Ovary (tissue), 9 donors: ENCODE data around the gene PSENEN. TPM values are rescaled to one million over a fixed set of nuclear protein-coding genes. Genes with fewer than 3 reads are reported as not detected.
"Not testable (repeated sequence)": the region's sequence is repeated elsewhere in the genome, so short reads cannot be mapped to it uniquely, and the experiment has no call there.

Source experiments
- DNase-seq, 5 donors: peaks; one replicate each; pipeline ENCODE4 v3.0.0-alpha.2; 2019 to 2020
- H3K27ac ChIP-seq, 2 donors: fragments of 200-600 bp; one replicate each; pipeline versions ENCODE4 v1.5.1 to v1.8.0; 2019 to 2022
- H3K27me3 ChIP-seq: fragments of 200-600 bp; one replicate; pipeline ENCODE4 v1.8.0; 2022
- H3K36me3 ChIP-seq: fragments of 200-600 bp; sonication (generic); one replicate; pipeline ENCODE4 v1.5.1; 2019
- H3K4me1 ChIP-seq: one replicate; pipeline ENCODE4 v1.8.1; 2013; ENCODE audit warnings: mild to moderate bottlenecking, moderate library complexity; ENCODE audit not compliant: insufficient read depth
- H3K4me3 ChIP-seq: fragments of 200-600 bp; sonication (generic); one replicate; pipeline ENCODE4 v1.5.1; 2017
- H3K9me3 ChIP-seq, 2 donors: fragments of 200-600 bp in 1 of 2; sonication (generic) in 1 of 2; one replicate each; pipeline versions ENCODE4 v1.5.1 to v1.8.1; 2013 to 2019; ENCODE audit warnings: mild to moderate bottlenecking in 1 of 2, moderate library complexity in 1 of 2
- CTCF ChIP-seq, 3 donors: fragments of 450-650 bp in 2 of 3; fragments of 200-600 bp in 1 of 3; IDR thresholded peaks; one replicate each; pipeline versions ENCODE4 v1.5.1 to v1.8.0; 2016 to 2022; ENCODE audit warnings: antibody characterized with exemption in 3 of 3, mild to moderate bottlenecking in 1 of 3
- EP300 ChIP-seq: sonication (generic); formaldehyde crosslinking; IDR thresholded peaks from one replicate; pipeline ENCODE4 v1.6.1; 2017; ENCODE audit warnings: antibody characterized with exemption
- POLR2A ChIP-seq: fragments of 450-650 bp; IDR thresholded peaks from one replicate; pipeline ENCODE4 v1.6.1; 2017; ENCODE audit warnings: antibody characterized with exemption, mild to moderate bottlenecking, moderate library complexity
- WGBS, 3 donors: extraction: QIAGEN DNeasy Blood & Tissue Kit in 1 of 3; methylation state at CpG; one replicate each; pipeline versions ENCODE4 v1.1.5 to v1.1.7; 2013 to 2017; 5-methylcytosine and 5-hydroxymethylcytosine counted together
- intact Hi-C, 4 donors: fragments of 100-400 bp; cut with DNase I; formaldehyde crosslinking; loops; one replicate each; pipeline versions ENCODE4 v1.11.0 to v1.15.1; 2022 to 2023
- polyA plus RNA-seq, 2 donors: library from polyadenylated mRNA; stranded (reverse); fragments of 200-250 nt in 1 of 2; fragments of 350-450 nt in 1 of 2; fragmentation: Illumina TruSeq in 1 of 2; extraction: RNeasy Lipid Tissue Mini Kit (QIAGEN cat#74804) in 1 of 2; gene quantifications; one replicate each; pipeline ENCODE4 v1.2.3, GENCODE V29; 2013 to 2014
- total RNA-seq, 7 donors: library from RNA; depleted of rRNA in 2 of 7; stranded (reverse); fragments of >200 nt in 2 of 7; fragmentation: NEBNext Ultra II Directional in 3 of 7; extraction: Animal tissue kit (Norgen Biotek cat#: 25700) in 3 of 7; gene quantifications; one replicate each; pipeline versions ENCODE4 v1.1.0 to v1.2.4, GENCODE V29; 2016 to 2023
- donor health status: DM: no; HTN: no; CAD: no; lungs with moderate emphysema.
- donor health status: DM: no; HTN: no; CAD: no.
- donor health status: Bipolar disorder and iron deficiency.
- donor health status: DM: yes; HTN: yes; CAD: no.
- donor health status: DM: no; HTN: no; CAD: no.
- donor health status: DM: yes; HTN: yes; CAD: no.

The PSENEN gene
- total and polyA plus RNA-seq, 9 donors: 23.4 to 90.4 (median 44.6) TPM

- WGBS, 3 donors: 62 to 73% (median 67%) methylated on average over 16 to 17 of the region's 17 CpGs
- intact Hi-C loops: no loop called here
- Histone ChIP-seq H3K27ac (no peak overlapping the region), H3K9me3 (no peaks in the 10 kb centered on the region), H3K4me1 (peaks cover 8% of the 10 kb centered on the region), H3K27me3 (no peaks in the 10 kb centered on the region), H3K4me3 (no peak overlapping the region), H3K36me3 (no peaks in the 10 kb centered on the region)
- TF ChIP-seq EP300 (no peak), CTCF (IDR thresholded peaks at IDR 0.05) (no peak), POLR2A (no peak)
- peak in 2 of 5 donors; percentile 24 to 28 for DNase-seq
Observed at GRCh38 chr19:35720648-35721047, 24.8 kb upstream of the PSENEN start.

DNA sequence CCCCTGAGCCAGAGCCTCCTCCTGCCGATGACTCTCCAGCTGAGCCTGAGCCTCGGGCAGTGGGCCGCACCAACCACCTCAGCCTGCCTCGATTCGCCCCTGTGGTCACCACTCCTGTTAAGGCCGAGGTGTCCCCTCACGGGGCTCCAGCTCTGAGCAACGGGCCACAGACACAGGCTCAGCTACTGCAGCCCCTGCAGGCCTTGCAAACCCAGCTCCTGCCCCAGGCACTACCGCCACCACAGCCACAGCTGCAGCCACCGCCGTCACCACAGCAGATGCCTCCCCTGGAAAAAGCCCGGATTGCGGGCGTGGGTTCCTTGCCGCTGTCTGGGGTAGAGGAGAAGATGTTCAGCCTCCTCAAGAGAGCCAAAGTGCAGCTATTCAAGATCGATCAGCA, 24.1 kb upstream of the PSENEN start:
- H3K9me3 ChIP-seq: no peaks in the 10 kb centered on the region
- H3K36me3 ChIP-seq: no peaks in the 10 kb centered on the region
- no peak for TF ChIP-seq EP300
- no peak for TF ChIP-seq CTCF (IDR thresholded peaks at IDR 0.05)
- TF ChIP-seq POLR2A: no peak
- H3K27me3 ChIP-seq: no peaks in the 10 kb centered on the region
- 91 to 92% (median 92%) methylated on average over 16 of the region's 16 CpGs for WGBS, 3 donors
- DNase-seq: peak in 1 of 5 donors; percentile 21
- H3K27ac ChIP-seq: no peak overlapping the region
- H3K4me3 ChIP-seq: no peak overlapping the region
- intact Hi-C loops: no loop called here
- H3K4me1 ChIP-seq: peaks cover 4% of the 10 kb centered on the region

DNA sequence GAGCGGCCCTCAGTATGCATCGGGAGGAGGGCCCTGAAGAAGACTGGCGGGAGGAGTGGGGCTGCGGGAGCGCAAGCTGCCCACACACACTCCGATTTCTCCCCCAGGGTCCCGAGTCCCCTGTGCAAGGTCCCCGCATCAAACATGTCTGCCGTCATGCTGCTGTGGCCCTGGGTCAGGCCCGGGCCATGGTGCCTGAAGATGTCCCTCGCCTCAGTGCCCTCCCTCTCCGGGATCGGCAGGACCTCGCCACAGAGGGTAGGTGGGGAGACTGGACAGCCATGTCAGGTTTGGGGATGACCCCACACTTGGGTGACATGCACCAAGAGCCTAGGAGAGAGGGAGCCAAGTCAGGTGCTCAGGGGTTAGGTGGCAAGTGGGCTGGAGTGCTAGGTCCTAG, 23.0 kb upstream of the PSENEN start:
- H3K27ac ChIP-seq: no peak overlapping the region
- WGBS, 3 donors: 91% methylated on average over 14 of the region's 14 CpGs
- H3K27me3 ChIP-seq: no peaks in the 10 kb centered on the region
- H3K4me3 ChIP-seq: no peak overlapping the region
- no peaks in the 10 kb centered on the region for H3K9me3 ChIP-seq
- DNase-seq: peak in 2 of 5 donors; percentile 16 to 18
- H3K4me1 ChIP-seq: peaks cover 4% of the 10 kb centered on the region
- TF ChIP-seq POLR2A: no peak
- TF ChIP-seq CTCF (IDR thresholded peaks at IDR 0.05): no peak
- TF ChIP-seq EP300: no peak
- no peaks in the 10 kb centered on the region for H3K36me3 ChIP-seq
- intact Hi-C loops: no loop called here

DNA sequence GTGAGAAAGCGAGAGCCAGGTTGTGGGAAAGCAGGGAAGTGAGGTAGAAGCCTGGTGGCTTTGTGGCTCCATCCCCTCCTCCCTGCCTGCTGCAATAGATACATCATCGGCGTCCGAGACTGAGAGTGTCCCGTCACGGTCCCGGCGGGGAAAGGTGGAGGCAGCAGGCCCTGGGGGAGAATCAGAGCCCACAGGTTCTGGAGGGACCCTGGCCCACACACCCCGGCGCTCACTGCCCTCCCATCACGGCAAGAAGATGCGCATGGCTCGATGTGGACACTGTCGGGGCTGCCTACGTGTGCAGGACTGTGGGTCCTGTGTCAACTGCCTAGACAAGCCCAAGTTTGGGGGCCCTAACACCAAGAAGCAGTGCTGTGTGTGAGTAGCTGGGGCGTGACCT, 22.6 kb upstream of the PSENEN start:
- 90 to 92% (median 91%) methylated on average over 16 of the region's 16 CpGs for WGBS, 3 donors
- intact Hi-C loops: no loop called here
- Histone ChIP-seq H3K4me3 (no peak overlapping the region), H3K27ac (no peak overlapping the region), H3K27me3 (no peaks in the 10 kb centered on the region), H3K9me3 (no peaks in the 10 kb centered on the region), H3K36me3 (no peaks in the 10 kb centered on the region), H3K4me1 (peaks cover 4% of the 10 kb centered on the region)
- no peak for TF ChIP-seq CTCF (IDR thresholded peaks at IDR 0.05)
- peak in 2 of 5 donors; percentile 18 for DNase-seq

- intact Hi-C loops: no loop called here
- Histone ChIP-seq H3K36me3 (no peaks in the 10 kb centered on the region), H3K9me3 (no peaks in the 10 kb centered on the region), H3K4me1 (peaks cover 4% of the 10 kb centered on the region), H3K27me3 (no peaks in the 10 kb centered on the region), H3K4me3 (no peak overlapping the region), H3K27ac (no peak overlapping the region)
- WGBS, 3 donors: 91 to 95% (median 93%) methylated on average over 24 of the region's 24 CpGs
- DNase-seq: no peak
- TF ChIP-seq CTCF (IDR thresholded peaks at IDR 0.05): no peak
- TF ChIP-seq POLR2A: no peak
- no peak for TF ChIP-seq EP300
Observed at GRCh38 chr19:35723671-35724070, 21.8 kb upstream of the PSENEN start.

- intact Hi-C loops: not testable (repeated sequence)
- 87 to 89% (median 87%) methylated on average over 7 of the region's 7 CpGs for WGBS, 3 donors
Observed at GRCh38 chr19:35724132-35724531, 21.3 kb upstream of the PSENEN start.

More at GRCh38 chr19:35724132-35724531, 21.3 kb upstream of the PSENEN start:
- DNase-seq, H3K27me3 ChIP-seq, H3K4me1 ChIP-seq, H3K9me3 ChIP-seq, H3K36me3 ChIP-seq, H3K27ac ChIP-seq, H3K4me3 ChIP-seq: not testable (repeated sequence)
